Measurements from ENCODE around the gene LIPJ. TPM values are rescaled to one million over a fixed set of nuclear protein-coding genes. Genes with fewer than 3 reads are reported as not detected.

The LIPJ gene
- total RNA-seq, 1 donor from 2014 or later, result not detected

DNA sequence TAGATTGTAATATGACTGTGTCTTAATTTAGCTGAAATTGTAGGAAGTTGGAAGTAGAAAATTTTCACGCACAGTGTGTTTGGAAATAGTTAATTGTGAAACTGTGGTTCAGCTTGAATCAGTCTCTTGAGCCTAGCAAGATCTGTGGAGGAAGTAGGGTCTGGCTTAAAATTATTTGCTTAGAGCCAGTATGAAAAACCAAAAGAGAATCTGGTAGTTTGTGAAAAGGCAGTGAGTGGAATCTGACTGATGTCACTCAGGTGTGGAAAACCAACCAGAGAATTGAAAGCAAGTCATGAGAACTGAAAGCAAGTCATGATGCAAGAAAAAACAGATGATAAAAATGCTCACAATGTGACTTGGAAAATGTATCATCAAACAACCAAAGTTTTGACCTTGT is 11.5 kb downstream of the LIPJ start:
- DNase-seq, result no peak

DNA sequence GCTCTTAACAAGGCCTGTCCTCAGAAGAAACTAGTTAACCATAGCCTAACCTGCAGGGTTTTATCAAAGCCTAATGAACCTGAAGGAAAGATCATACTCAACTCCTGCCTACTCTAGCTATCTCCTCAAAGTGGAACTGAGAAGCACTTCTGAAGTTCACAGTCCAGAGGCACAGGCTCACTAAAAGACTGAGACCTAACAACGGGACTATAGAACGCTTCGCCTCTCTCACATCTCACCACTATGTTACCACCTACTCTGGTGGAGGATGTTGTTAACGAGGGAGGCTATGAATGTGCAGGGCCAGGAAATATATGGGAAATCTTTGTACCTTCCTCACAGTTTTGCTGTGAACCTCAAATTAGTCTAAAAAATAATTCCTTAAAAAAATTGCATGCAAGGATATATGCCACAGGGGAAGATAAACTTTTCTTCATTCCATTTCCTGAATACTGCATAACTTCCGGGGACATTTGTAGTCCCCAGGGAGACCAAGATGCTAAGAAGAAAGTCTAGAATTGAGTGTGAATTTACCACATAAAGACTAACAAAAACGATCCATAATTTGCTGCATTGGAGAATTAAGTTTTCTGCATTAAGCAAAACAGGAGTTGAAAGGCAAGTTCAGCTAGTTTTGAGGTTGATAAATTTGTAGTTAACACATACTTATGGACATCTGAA is 21.6 kb downstream of the LIPJ start:
- DNase-seq, result no peak

DNA sequence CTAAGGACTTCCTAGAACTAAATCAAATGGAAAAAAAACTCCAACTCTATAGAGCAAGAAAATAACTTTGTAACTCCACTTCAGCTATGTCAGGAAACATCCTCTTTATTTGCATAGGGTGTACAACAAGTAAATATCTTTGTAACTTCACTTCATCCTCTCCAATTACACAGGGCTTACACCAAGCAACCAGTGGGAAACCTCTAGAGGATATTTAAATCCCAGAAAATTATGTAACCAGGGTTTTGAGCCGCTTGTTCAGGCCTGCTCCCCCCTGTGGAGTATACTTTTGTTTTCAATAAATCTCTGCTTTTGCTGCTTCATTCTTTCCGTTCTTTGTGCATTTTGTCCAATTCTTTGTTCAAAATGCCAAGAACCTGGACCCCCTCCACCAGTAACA is 22.2 kb downstream of the LIPJ start:
- no peak for DNase-seq

DNA sequence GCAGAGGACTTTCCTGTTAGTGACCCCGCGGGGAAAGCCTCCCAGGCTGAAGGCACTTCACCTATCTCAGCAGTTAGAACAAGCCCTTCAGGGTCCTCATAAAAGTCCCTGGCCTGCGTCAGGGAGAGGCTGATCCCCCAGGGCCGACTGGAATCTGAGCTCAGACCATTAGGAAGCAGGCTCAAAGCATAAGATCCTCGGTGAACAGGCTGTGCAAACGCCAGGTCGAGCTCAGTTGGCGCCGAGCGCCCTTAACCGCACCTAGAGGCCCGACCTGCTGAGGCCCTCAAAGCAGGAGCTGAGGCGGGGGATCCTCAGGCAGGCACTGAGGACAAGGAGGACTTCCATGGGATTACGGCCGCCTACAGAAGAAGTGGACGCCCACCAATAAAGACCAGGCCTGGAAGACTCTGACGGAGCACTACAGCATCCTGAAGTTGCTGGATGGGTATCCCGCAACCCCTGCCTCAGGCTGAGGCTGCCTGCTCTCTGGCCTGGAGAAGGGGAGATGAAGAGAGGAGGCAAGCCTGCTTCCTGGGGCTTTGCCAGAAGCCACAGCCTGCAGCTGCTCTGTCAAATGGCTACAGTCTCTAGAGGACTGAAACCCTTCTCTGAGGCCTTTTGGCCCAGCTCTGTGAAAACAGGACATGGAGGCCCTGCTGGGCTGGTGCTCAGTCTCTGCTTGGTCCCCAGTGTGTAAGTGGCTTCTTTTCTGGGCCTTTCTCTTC is 29.9 kb downstream of the LIPJ start:
- DNase-seq, result no peak

DNA sequence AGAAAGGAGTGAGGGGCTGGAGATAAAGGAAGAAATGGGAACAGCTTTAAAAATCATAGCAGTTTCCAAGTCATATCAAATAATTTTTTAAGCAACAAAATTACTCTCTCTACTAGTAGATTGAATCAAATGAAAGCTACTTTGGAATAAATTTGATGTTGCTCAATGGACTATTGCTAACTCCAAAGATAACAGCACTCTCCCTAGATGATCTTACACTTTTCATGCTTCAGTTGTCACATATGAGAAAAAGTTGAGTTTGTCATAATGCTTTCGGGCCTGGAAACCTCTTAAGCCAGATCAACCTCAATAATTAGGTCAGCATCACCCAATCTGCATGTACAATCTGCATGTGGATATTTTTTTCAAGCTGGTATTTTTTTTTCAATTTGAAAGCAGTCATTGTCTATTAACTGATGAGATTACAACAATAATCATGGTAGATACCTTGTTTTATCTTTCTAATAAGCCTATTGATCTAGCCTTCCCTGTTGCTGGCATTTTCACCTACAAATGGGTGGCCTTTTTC is 31.3 kb downstream of the LIPJ start:
- DNase-seq, result no peak

DNA sequence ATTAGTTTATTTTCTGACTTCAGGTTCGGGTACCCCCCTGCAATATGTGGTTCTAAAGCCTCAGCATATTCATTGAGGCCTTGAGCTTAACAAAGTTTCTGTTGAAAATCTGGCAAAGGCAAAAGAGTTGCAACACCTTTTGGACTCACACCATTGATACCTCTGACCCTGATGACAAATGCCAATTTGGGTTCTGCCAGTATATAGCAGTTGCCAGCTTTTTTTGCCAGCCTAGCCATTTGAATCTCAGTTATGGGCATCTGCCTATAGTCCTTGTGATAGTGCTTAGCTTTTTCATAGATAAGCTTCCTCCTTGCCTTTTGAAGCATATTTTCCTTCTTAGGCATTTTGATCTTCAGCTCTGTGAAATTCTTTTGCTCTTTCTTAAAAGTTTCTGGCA is 31.9 kb downstream of the LIPJ start:
- no peak for DNase-seq

DNA sequence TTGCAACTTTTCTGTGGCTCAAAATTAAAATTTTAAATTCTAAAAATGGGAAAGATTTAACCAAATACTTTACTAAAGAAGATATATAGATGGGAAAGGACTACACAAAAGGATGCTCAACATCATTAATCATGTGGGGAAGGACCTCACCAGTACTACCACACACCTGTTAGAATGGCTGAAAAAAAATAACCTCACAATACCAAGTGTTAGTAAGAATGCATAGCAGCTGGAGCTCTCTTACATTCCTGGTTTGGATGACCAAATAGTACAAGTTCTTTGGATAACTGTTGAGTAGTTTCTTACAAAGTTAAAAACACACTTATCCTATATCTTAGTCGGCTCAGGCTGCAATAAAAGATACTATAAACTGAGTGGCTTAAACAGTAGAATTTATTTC is 33.9 kb downstream of the LIPJ start:
- no peak for DNase-seq

DNA sequence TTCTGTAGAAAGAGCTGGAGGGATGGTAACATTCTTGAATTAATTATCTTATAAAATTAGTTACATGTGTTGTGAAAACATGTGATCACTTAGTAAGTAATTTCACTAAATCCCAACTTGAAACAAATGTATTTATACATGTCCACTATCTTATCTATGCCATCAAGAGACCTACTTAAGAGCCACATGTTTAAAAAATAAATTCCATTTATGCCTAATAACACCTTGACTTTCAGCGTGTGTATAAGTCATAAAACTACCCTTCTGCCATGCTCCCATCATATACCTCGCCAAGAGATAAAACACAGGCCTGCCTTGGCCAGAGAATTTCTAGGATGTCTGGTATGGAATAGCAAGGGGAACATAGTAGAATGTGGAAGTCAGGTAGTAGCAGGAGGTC is 37.3 kb downstream of the LIPJ start:
- no peak for DNase-seq

DNA sequence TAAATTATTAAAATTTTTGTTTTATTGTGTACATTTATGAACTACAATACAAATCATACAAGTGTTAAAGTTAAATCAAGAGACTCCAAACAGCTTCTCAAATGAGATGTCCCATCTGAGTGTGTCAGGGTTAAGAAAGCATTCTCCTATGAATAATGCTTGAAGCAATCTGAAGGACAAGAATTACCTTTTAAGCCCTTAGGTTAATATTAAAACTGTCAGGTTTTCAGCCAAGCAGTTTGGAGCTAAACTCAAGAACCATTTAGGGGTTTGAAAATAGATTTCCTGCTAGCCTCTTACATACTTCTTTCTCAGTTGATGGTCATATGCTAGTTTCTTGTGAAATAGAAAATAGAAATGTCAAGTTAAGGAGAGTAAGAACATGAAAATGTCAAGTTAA is 38.3 kb downstream of the LIPJ start:
- no peak for DNase-seq

DNA sequence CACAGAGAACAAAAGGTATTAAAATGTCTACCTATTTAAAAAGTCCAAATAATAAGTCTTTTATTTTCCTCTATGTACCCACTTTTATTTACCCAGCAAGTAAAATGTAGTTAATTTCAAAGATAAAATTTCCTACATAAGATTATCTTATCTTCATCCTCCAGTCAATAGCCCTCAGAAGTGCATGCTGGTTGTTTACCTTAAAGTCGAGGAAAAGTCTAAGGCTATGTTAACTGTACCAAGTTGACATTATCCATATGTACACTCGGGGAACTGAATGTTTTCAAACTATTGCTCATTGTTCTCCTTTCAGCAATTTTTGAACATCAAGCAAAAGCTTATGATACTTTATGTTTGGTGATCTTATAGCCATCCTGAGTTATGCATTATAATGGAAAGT is 53.6 kb downstream of the LIPJ start:
- no peak for DNase-seq

DNA sequence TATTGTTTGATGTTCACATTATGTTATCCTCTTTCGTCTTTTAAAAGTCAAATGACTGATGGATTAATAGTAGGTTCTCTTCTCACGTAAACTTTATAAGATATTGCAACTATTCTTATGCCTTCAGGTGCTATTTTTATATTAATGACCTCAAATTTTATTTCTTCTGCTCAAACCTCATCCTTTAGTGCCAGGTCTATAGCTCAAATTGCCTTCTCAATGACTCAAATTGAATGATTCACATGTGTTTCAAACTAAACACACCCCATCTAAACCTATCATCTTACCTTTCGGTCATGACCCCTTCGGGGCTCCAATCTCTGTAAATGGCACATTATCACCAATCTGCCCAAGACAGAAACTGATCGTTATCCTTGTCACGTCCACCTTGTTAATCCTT is 55.6 kb downstream of the LIPJ start:
- DNase-seq, result no peak

DNA sequence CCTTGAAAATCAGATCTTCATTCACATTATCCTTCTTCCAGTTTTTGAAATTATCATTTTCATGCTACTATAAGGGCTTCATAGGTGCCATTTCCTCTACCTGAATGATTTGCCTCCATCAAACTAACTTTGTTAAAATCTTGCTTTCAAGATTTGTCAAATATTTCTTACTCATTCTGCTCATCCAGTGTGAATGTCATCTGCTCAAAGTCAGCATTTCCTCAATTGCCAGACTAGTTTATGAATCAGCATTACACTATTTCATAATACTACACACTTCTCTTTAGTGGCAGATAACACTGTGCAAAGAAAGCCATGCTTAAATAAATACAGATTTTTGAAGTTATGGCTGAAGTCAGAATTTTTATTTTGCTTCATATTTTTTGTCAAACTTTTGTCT is 56.4 kb downstream of the LIPJ start:
- DNase-seq, result no peak

DNA sequence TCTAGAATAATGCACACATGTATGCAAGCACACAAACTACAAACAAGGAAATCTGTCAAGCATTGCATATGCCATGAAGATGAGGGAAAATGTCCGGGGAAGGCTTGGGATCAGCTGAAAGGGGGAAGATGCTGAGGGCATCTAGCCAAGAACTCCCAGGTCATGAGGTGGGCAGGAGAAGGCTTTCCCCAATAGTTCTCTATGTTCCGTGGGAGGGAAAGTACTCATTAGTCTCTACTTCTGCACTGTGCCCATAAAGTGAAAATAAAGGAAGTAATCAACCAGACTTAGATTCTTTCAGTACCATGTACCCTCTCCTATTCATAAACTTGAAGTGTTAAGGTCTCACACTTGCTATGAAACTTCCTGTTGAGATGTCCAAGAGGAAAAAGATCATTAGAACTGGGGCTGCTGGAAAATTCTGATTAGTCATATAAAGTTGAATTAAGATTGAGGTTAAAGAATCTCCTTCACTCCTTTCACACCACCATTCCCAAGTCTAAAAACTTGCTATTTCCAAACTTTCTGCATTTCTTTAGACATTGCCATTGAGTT is 60.6 kb downstream of the LIPJ start:
- peak; percentile 60 for DNase-seq

DNA sequence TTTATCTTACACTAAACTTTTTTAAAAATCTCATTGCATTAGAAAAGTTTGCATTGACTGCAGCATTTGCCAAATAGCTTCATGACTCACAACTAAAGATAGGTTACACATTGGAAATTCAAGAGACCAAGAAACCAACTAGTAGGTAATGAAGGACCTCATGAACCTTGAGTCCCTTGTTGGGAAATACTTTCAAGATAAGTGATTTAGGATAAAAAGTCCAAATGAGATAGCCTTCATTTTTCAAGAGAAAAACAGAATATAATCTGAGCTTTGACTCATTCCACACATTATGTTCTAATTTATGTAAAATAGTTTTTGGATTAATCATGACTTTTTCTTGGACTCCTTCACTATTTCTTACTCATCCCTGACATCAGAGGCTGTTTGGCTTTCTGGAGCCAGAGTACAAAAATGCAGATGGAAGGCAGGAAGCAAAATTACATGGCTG is 64.6 kb downstream of the LIPJ start:
- peak; percentile 66 for DNase-seq

DNA sequence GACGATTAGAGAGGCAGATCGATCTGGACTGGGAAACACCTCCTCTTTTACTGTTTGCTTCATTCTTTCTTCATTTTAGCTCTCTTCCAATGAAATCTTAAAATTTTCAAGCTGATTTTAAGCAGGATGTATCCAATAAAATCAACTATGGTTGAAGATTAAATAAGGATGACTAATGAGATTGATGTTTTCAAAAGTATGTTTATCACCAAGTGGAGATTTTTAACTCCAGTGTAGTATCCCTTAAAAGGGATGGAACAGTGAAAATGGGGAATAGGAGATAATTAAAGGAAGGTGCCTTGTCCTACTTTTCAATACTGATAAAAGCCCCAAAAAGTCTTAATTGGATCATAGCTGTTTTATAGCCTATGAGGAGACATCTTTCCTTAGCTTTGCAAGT is 66.1 kb downstream of the LIPJ start:
- no peak for DNase-seq

Other genes with a start within 250 kb of the LIPJ start
- gene RNLS, start 3.4 kb upstream of the LIPJ start, total RNA-seq, result 0.51 and 2.7 TPM in 2 replicates
- not detected in 2 replicates for gene LIPF, start 77.7 kb downstream of the LIPJ start, total RNA-seq
- not detected in 2 replicates for gene LIPK, start 119.5 kb downstream of the LIPJ start, total RNA-seq
- not detected in 2 replicates for gene LIPN, start 173.3 kb downstream of the LIPJ start, total RNA-seq
- not detected in 2 replicates for gene LIPM, start 216.0 kb downstream of the LIPJ start, total RNA-seq